NCI-H1436 treated with DMSO at 0.1 percent for 48 hours (cell line): ENCODE results near the gene NELFB.
"Not testable (repeated sequence)": the region's sequence is repeated elsewhere in the genome, so short reads cannot be mapped to it uniquely, and the experiment has no call there.

Experiments used
- DNase-seq: peaks from one replicate; lab custom pipeline; 2025; lab: John Stamatoyannopoulos, UW

Gene NELFB

GRCh38 chr9:137247135-137247915, 7.8 kb upstream of the NELFB start:
- no peak for DNase-seq

DNA sequence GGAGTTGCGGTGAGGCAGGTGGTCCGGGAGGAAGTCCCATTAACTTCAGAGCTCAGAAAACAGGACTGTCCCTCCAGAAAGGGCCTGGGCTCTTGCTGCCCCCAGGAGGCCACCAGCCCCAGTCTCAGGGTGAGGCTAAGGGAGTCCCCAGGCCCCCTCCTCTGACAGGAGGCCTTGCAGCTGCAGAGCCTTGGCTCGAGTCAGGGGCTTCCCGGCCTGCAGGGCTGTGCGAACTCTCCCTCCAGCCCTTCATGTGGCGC, 7.3 kb upstream of the NELFB start:
- no peak for DNase-seq

GRCh38 chr9:137250329-137251193, 4.6 kb upstream of the NELFB start:
- DNase-seq = no peak

GRCh38 chr9:137251194-137251461, 4.0 kb upstream of the NELFB start, which contains the start of gene STPG3:
STPG3 (plus strand) TSS chr9:137251286; CDS start chr9:137251287, 1 bp downstream.
- no peak for DNase-seq

- no peak for DNase-seq
Measured at GRCh38 chr9:137251490-137252268, 3.4 kb upstream of the NELFB start.

DNA sequence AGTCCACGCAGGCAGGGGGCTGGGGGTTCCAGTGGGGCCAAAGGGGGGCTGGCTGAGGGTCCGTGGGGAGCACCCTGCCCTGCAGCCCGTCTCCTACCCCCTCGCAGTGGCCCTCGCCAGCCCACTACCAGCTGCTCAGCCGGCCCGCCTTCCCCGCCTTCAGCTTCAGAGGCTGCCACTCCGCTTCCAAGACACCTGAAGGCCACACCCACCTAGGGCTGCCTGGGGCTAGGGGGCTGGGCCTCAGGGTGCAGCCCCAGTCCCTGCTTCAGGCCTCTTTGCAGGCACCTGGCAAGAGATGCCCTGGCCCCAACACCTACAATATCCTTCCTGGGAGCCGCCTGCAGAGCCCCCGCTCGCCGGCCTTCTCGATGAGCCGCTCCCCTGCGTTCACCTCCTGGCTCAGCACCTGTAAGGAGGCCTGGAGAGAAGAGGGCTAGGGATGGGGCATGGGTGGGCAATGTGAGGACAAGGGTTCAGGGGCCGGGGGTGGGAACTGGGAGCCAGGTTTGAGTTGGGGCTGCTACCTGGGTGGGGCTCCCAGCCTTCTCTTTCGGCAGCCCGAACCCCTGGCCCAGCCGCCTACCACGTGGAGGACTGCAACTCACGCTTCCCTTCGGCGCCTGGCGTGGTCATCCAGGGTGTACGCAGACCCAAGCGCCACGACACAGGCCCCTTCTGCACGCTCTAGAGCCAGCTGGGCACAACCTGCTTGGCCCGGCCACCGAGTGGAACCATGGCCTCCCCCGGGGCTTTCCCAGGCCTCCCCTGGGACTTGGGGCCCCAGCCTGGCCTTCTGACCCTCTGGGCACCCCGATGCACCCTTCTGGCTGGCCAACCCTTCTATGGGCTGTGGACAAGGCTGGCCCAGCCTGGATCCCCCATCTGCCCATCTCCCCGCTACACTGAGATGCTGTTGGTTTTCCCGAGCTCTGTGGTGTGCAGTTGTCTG, 2.3 kb upstream of the NELFB start:
- no peak for DNase-seq

DNA sequence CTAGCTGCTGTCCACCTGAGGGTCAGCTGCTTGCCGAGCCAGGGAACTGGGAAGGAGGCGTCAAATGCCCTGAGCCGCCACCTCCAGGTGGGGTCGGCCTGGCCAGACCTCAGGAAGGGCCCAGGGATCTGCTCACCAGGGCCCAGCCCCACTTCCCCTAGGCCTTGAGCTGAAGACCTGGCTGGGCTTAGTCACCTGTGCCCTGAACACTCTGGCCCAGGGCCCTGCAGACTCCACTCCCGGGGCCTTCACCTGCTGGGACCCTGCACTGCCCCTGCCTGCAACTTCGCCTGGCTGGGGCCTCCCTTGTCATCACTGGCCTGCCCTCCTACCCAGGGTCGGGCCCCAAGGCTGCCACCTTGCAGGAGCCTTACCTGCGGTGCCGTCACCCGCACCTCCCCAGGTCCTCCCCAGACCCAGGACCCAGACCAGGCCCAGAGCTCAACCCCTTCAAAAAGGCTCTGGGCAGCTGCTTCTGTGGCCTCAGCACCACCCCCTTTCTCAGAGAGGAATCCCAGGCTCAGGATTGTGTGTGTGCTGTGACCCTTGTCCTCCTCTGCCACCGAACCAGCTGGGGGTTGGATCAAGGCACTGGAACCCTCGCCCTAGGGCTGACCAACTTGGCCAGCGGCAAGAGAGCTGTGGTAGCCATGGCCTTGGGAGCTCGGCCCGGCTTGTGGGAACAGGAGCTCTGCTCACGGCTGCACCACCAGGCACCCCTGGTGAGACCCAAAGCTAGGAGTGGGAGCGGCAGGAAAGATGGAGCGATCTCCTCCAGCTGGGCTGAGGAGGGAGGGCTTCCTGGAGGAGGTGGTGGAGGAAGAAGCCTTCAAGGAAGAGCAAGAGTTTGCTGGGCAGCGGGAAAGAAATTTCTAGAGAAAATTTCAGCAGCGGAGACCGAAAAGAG, 1.2 kb upstream of the NELFB start:
- DNase-seq = no peak

- no peak for DNase-seq
Measured at GRCh38 chr9:137255448-137256114, 454 bp downstream of the NELFB start.

DNA sequence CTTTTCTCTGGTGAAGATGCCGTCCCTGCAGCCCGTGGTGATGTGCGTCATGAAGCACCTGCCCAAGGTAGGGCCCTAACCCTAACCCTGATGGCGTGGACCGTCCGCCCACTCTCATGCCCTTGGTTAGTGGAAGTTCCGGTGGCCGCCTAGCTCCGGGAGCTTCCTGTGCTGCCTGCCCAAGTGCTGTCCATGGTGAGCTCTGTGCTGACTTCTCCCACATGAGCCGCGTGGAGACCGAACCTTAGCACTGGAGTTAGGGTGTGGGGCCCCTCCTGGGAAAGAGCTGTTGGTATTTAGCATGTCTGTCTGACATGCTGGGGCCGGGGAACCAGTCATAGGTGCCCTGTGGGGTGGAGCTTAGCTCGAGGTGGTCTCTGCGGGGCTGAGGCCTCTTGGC, 1.2 kb downstream of the NELFB start:
- DNase-seq = no peak

- DNase-seq = no peak
Measured at GRCh38 chr9:137256856-137257255, 1.7 kb downstream of the NELFB start.

DNA sequence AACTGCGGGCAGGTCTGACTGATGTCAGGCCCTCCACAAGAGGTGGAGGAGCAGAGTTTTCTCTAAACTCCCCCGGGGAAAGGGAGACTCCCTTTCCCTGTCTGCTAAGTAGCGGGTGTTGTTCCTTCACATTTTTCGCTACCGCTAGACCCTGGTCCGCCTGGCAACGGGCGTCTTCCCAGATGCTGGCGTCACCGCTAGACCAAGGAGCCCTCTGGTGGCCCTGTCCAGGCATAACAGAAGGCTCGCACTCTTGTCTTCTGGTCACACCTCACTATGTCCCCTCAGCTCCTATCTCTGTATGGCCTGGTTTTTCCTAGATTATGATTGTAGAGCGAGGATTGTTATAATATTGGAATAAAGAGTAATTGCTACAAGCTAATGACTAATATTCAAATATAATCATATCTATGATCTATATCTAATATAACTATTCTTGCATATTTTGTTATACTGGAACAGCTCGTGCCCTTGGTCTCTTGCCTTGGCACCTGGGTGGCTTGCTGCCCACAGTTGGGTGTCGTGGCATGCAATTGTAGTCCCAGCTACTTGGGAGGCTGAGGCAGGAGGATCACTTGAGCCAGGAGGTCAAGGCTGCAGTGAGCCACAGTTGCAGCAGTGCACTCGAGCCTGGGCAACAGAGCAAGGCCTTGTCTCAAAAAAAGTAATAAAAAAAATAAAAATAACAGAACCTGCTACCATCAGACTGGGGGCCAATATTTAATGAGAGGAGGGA, 7.2 kb downstream of the NELFB start:
- not testable (repeated sequence) for DNase-seq

DNA sequence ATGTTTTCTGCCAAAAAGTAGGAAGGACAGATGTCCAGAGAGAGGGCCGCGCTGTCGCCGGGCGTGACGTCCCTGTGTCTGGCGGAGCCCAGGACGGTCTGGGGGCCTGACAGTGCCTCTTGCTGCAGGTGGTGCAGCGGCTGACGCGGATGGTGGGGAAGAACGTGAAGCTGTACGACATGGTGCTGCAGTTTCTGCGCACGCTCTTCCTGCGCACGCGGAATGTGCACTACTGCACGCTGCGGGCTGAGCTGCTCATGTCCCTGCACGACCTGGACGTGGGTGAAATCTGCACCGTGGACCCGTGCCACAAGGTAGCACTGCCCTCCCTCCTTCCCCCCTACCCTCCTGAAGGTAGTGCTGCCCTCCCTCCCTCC, 7.8 kb downstream of the NELFB start:
- no peak for DNase-seq

DNA sequence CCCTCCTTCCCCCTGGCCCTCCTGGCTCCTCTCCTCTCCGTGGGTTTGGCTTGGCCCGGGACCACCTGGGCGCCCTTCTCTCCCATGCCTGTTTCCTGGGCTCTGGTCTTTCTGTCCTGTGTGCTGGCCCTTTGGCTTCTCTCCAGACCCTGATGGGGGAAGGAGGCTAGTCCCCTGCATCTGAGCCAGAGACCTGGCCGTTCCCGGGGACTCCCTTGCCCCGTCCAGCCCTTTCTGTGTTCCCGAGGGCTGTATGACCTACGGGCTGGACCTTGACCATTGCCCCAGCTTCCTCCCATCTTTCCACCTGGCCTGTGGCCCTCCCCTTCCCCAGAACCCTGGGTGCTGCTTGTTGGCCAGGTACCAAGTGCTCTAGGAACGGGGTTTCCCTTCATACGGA, 8.4 kb downstream of the NELFB start:
- DNase-seq = no peak

- no peak for DNase-seq
Measured at GRCh38 chr9:137264067-137264466, 8.9 kb downstream of the NELFB start.

- no peak for DNase-seq
Measured at GRCh38 chr9:137265496-137266161, 10.5 kb downstream of the NELFB start.

GRCh38 chr9:137266162-137266527, 11.0 kb downstream of the NELFB start:
- no peak for DNase-seq

DNA sequence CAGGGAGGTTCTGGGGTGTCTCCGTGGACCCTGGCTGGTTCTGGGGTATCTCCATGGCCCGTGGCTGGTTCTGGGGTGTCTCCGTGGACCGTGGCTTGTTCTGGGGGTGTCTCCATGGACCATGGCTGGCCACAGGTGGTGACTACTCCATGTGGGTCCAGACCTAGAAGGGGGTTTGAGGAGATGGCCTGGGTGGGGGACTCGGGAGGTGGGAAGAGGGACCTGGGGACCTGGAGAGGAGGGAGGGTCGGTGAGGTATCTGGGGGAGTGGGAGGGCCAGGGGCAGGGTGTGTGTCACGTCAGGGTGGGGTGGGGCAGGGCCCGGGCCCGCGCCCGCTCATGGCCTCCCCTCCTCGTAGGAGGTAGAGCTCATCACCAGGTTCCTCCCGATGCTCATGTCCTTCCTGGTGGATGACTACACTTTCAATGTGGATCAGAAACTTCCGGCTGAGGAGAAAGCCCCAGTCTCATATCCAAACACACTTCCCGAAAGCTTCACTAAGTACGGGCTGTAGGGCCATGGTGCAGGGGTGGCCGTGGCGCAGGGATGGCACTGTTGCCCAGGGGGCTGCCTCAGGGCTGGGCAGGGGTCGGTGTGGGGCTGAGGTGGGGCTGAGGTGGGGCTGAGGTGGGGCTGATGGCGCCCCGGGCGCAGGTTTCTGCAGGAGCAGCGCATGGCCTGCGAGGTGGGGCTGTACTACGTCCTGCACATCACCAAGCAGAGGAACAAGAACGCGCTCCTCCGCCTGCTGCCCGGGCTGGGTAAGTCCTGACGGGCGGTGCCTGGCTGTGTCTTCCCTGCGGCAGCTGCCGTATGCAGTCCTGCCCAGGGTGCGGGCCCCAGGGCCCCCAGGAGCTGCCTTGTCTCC, 11.7 kb downstream of the NELFB start:
- DNase-seq = no peak

GRCh38 chr9:137267933-137268355, 12.8 kb downstream of the NELFB start:
- DNase-seq = no peak
